ENCODE data around the gene C8G. TPM values are rescaled to one million over a fixed set of nuclear protein-coding genes. Genes with fewer than 3 reads are reported as not detected.

Gene C8G
- total RNA-seq, 1 experiment from 2014 or later, result 0.85 TPM

GRCh38 chr9:136920069-136920468, 25.0 kb upstream of the C8G start:
- Mint-ChIP-seq H3K9me3 (no peaks in the 10 kb centered on the region), H3K27me3 (ENCODE audit: low read depth) (no peaks in the 10 kb centered on the region), H3K4me1 (no peaks in the 10 kb centered on the region), H3K27ac (no peak overlapping the region), H3K36me3 (peaks cover 55% of the 10 kb centered on the region), H3K4me3 (no peak overlapping the region)
- no peak for TF ChIP-seq ZNF121 (CRISPR knock-in tag; IDR thresholded peaks at IDR 0.05)
- ATAC-seq (no peak), DNase-seq (ENCODE audit: low spot score) (no peak)
- ChIA-PET POLR2A (no interaction called here), CTCF (no interaction called here)

- Mint-ChIP-seq H3K36me3 (peaks cover 52% of the 10 kb centered on the region), H3K4me1 (no peaks in the 10 kb centered on the region), H3K9me3 (no peaks in the 10 kb centered on the region), H3K27ac (no peak overlapping the region), H3K27me3 (ENCODE audit: low read depth) (no peaks in the 10 kb centered on the region), H3K4me3 (no peak overlapping the region)
- DNase-seq (ENCODE audit: low spot score) (no peak), ATAC-seq (no peak)
- ChIA-PET CTCF (no interaction called here), POLR2A (no interaction called here)
- no peak for TF ChIP-seq IRF2 (CRISPR knock-in tag; IDR thresholded peaks at IDR 0.05; ENCODE audit: borderline replicate concordance, low read depth)
- TF ChIP-seq IRF1 (CRISPR knock-in tag; IDR thresholded peaks at IDR 0.05), result no peak
- no peak for TF ChIP-seq ZNF121 (CRISPR knock-in tag; IDR thresholded peaks at IDR 0.05)
- TF ChIP-seq SOX15 (CRISPR knock-in tag; IDR thresholded peaks at IDR 0.05), result no peak
- no peak for TF ChIP-seq TEAD4 (CRISPR knock-in tag; IDR thresholded peaks at IDR 0.05)
- no peak for TF ChIP-seq USF1 (CRISPR knock-in tag; IDR thresholded peaks at IDR 0.05)
- no peak for TF ChIP-seq E2F5 (CRISPR knock-in tag; IDR thresholded peaks at IDR 0.05)
- no peak for TF ChIP-seq MXD4 (CRISPR knock-in tag; IDR thresholded peaks at IDR 0.05; ENCODE audit: borderline replicate concordance)
- TF ChIP-seq CDX4 (CRISPR knock-in tag; IDR thresholded peaks at IDR 0.05; ENCODE audit: borderline replicate concordance), result no peak
- no peak for TF ChIP-seq NR1H2 (CRISPR knock-in tag; IDR thresholded peaks at IDR 0.05)
- no peak for TF ChIP-seq JUN (CRISPR knock-in tag; IDR thresholded peaks at IDR 0.05)
- no peak for TF ChIP-seq OVOL2 (CRISPR knock-in tag; IDR thresholded peaks at IDR 0.05; ENCODE audit: borderline replicate concordance)
- no peak for TF ChIP-seq ATF1 (CRISPR knock-in tag; IDR thresholded peaks at IDR 0.05)
- TF ChIP-seq ZMAT4 (CRISPR knock-in tag; IDR thresholded peaks at IDR 0.05), result no peak
- TF ChIP-seq HMGXB4 (CRISPR knock-in tag; IDR thresholded peaks at IDR 0.05), result no peak
- no peak for TF ChIP-seq ATF2 (CRISPR knock-in tag; IDR thresholded peaks at IDR 0.05; ENCODE audit: borderline replicate concordance, low read depth)
- no peak for TF ChIP-seq ZNF317 (CRISPR knock-in tag; IDR thresholded peaks at IDR 0.05; ENCODE audit: borderline replicate concordance, low read depth)
Observed at GRCh38 chr9:136920734-136921231, 24.3 kb upstream of the C8G start.

All from WTC11 (cell line).